ENCODE data around the gene SRD5A1.
"Not testable (repeated sequence)": the region's sequence is repeated elsewhere in the genome, so short reads cannot be mapped to it uniquely, and the experiment has no call there.

Gene SRD5A1

DNA sequence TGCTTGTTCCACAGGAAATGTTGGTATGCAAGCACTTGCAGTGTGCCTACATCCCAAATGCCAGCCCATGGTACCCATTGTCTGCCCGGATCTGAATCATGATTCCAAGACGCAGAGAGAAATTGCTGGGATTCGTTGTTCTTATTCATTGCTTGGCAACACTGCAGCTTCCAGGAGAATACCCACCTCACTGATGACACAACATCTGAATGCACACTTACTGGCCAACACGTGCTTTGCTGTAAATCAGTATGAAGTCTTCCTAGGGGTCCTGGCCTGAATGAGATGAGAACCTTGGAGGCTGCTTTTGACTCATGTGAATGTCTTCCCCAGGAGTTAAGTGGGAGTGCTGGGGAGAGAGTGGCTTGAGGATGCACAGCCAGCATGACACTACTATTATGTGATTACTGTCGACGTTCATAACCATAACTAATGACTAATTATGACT, 11.6 kb downstream of the SRD5A1 start:
- DNase-seq (ENCODE audit: low read depth), result no peak

DNA sequence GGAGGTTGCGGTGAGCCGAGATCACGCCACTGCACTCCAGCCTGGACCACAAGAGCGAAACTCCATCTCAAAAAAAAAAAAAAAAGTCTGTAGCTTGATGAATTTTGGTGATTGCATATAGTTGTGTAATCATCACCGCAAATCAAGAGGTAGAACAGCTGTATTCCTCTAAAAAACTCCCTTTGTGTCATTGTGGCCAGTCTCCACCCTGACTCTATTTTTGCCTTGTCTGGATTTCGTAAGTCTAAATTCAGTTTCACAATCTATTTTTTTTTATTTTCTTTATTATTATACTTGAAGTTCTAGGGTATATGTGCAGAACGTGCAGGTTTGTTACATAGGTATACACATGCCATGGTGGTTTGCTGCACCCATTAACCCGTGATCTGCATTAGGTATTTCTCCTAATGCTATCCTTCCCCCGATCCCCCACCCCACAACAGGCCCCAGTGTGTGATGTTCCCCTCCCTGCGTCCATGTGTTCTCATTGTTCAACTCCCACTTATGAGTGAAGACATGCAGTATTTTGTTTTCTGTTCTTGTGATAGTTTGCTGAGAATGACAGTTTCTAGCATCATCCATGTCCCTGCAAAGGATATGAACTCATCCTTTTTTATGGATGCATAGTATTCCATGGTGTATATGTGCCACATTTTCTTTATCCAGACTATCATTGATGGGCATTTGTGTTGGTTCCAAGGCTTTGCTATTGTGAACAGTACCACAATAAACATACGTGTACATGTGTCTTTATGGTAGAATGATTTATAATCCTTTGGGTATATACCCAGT, 12.5 kb downstream of the SRD5A1 start:
- not testable (repeated sequence) for DNase-seq (ENCODE audit: low read depth)

DNA sequence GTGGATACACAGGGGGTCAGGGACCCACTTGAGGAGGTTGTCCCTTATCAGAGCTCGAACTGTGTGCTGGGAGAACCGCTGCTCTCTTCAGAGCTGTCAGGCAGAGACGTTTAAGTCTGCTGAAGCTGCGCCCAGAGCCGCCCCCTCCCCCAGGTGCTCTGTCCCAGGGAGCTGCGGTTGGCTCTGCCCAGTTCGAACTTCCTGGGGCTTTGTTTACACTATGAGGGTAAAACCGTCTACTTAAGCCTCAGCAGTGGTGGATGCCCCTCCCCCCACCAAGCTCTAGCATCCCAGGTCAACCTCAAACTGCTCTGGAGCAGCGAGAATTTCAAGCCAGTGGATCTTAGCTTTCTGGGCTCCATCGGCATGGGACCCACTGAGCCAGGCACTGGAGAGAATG, 15.9 kb downstream of the SRD5A1 start:
- no peak for DNase-seq (ENCODE audit: low read depth)

DNA sequence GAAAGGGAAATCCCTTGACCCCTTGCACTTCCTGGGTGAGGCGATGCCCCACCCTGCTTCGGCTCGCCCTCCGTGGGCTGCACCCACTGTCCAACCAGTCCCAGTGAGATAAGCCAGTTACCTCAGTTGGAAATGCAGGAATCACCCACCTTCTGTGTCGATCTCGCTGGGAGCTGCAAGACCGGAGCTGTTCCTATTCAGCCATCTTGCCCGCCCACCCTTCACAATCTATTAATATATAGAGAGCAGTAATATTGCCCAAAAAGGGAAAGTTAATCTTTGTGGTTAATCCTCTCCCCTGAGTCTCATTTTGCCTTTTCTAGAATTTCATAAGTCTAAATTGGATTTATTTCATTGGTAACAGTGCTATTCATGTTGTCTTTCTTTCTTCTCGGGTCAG, 16.4 kb downstream of the SRD5A1 start:
- DNase-seq (ENCODE audit: low read depth), result no peak

DNA sequence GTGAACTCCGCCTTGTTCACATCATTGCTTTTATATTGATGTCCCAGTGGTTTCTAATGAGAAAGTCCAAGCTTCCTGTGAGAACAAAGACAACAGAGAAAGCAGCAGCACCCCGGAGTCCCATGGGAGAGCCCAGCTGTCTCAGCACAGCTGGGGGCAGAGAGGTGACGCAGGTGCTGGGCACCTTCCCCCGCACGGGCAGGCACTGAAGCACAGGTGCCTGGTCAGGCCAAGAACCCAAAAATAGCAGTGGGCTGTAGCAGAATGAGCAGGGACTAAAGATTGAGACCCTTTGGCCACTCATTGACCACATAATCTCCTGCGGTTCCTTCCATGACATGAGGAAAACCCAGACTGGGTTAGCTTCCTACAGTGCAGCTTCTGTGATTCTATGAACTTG, 18.8 kb downstream of the SRD5A1 start:
- no peak for DNase-seq (ENCODE audit: low read depth)

DNA sequence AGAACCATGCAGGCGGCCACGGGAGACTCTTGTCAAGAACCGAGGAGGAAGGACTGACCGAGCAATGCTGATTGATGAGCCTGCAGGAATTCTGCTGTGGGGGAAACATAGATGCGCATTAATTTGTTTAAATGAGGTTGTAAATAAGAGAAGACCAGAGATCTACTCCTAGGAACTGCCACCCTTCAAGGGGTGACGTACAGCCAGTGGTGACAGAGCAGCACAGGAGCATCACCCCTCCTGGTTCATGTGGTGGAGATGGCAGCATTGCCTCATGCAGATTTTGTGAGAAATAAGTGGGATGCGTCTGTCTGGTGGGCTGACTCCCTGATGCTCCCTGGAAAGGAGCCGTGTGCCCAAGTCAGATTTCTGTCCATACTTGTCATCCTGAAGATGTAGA, 22.2 kb downstream of the SRD5A1 start:
- DNase-seq (ENCODE audit: low read depth), result no peak

DNA sequence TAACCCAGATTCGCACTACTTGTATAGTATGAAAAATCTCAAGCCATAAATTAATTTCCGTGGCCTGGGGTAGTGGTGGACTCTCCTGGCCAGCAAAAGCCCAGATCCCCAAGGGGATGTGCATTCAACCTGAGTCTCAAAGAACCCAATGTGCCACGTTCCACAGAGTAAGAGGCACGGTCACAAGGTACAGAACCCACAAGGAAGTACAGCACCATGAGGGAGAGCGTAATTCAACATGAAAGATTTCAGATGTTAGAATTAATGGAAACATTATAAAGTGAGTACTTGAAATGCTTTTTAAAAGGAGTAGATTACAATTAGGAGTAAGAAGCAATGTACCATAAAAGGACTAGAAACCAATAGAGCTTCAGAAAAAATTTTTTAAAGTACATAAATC, 23.4 kb downstream of the SRD5A1 start:
- no peak for DNase-seq (ENCODE audit: low read depth)

DNA sequence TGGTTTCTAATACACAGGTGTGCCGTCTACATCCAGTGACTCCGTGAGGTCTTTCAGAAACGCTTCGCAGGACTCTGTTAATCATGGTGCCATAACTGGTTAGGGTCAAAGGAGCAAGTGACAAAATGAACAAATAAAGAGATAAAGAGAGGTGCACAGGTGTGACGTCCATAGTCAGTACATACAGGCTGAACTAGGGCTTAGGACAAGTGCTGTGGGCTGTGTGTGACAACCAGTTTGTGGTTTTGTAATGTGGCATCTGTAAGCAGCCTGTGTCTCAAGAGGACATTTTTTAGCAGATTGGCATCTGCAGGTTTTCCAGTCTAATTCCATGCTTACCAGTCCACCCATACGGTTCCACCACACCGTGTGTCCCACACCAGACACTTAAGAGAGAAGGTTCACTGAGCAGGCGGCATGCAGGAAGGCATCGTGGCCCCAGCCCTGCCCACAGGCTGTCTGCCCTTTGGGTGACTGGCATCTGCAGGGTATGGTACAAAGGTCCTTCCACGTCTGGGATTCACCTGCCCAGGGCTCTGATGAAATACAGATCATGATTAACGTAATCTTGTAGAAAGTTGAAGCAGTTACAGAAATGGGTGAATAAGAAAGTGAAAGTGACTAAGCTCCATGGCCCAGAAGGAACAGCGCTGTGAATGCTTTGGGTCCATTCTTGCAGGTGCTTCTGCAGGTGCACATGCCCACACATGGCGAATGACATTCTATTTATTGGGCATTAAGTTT, 26.9 kb downstream of the SRD5A1 start:
- DNase-seq (ENCODE audit: low read depth), result no peak

DNA sequence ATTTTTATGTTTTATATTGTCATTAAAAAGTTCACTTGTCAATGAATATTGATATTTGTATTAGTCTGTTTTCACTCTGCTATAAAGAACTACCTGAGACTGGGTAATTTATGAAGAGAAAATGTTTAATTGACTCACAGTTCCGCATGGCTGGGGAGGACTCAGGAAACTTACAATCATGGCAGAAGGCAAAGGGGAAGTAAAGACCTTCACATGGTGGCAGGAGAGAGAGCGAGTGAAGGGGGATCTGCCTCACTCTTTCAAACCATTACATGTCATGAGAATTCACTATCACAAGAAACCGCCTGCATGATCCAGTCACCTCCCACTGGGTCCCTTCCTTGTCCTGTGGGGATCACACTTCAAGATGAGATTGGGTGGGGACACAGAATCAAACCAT, 27.4 kb downstream of the SRD5A1 start:
- DNase-seq (ENCODE audit: low read depth), result no peak

DNA sequence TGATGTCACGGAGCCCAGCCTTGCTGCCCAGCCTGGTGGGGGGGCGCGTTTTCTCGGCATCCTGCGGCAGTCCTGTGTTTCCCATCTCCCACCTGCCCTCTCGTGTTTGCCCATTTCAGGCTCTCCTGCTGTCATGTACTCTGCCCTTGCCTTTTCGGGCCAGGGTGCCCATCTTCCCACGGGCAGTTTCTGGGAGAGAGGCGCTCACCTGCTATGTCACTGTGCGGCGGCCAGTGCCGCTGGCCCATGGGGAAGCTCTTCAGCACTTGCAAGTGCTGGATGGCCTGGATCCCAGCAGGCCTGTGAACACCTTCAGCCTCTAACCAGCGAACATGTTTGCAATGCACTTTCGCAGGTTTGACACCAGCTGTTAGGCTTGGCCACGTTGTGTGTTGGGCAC, 33.5 kb downstream of the SRD5A1 start:
- DNase-seq (ENCODE audit: low read depth), result no peak

DNA sequence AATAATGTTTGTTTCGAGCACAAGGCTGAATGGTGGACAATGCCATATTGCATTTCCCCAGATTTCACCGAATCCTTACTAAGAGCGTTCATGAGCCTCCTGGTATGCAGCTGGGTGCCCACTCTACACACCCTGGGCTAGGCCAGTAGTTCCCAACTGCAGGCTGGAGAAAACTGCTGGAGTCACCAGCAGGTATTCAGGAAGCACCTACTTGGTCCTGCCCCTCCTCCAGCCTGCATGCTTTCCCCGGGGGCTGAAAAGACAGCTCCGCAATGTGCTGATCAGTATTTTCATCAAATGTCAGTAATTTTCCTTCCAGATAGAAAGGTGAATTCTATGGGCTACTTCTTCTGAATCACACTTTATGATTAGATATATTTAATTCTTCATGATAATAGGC, 34.4 kb downstream of the SRD5A1 start:
- DNase-seq (ENCODE audit: low read depth), result no peak

DNA sequence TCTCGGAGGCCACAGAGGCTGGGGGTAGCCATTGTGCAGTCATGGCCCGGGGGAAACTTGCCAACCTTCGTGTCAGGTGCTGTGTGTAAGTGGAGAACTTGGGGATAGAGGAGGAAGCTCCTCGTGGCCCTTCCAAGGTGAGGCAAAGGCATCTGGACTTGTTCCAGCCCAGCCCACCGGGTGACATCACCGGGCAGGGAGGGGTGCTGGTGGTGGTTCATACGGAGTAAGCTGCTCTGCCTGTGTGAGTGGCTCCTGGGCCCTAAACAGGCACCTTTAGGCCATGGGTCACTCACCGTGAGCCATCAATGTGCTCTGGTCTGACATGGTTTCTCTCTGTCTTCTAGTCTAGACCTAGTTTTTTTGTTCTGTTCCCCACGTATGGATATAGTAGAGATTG, 35.5 kb downstream of the SRD5A1 start:
- not testable (repeated sequence) for DNase-seq (ENCODE audit: low read depth)

DNA sequence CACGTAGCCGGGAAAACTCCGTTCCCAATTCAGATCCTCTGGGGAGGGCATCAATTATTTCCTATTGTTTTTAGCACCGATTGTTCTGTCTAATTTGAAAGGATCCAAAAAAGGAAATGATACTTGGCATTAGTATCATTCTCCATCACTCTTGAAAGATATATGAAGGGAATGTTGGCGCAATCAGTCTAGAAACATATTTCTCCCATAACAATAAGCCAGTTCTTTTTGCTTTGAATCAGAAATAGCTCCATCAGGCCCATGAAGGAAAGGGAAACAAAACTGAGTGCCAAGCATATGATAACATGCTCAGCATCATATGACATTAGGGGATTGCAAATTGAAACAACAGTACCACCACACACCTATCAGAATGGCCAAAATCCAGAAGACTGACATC, 39.8 kb downstream of the SRD5A1 start:
- no peak for DNase-seq (ENCODE audit: low read depth)

DNA sequence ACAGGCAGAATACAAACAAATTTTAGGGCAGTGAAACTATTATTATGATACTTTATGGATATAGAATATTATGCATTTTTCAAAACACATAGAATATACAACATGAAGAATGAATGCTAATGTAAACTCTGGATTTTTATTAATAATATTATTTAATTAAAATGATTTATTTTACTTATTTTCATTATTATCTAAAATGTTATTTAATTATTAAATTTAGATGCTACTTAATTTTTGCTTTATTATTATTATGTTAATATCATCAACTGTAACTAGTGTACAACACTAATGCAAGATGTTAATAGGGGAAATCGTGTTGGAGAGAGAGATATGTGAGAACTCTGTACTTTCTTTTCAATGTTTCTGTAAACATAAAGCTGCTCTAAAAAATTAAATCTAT, 40.7 kb downstream of the SRD5A1 start:
- no peak for DNase-seq (ENCODE audit: low read depth)

DNA sequence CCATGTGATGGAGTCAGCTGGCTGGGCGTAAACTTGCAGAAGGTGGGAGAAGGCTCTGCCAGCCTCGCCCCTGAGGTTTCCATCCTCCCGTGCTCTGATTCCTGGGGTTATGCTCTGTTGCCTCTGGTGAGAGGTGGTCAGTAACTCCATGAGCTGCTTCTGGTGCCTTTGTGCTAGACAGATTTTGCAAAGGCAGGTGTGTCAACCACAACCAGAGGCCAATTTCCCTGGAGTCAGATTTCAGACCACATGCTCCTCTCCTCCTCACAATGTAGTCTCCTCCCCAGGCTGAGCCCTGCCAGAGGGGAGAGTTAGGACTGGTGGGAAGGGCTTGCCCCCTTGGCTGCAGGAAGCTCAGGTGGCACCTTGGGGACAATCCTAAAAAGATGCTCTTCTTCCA, 41.2 kb downstream of the SRD5A1 start:
- DNase-seq (ENCODE audit: low read depth), result no peak

DNA sequence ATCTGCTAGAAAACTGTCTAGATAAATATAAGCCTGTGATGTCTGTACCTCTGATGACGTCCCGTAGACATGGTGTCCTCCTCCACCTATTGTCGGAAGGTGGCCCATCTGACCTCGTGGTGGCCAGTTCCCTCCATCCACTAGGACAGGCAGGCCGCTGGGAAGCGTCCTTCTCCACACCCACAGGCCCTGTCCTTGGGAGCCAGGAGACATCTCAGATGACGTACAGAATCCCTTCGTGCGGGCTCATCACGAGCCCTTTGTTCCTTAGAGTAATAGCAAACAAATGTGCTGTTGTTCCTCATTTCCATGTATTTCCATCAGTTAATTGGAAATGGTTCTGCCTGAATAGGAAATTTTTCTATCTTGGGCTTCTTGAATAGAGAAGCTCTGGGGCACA, 41.6 kb downstream of the SRD5A1 start:
- no peak for DNase-seq (ENCODE audit: low read depth)

DNA sequence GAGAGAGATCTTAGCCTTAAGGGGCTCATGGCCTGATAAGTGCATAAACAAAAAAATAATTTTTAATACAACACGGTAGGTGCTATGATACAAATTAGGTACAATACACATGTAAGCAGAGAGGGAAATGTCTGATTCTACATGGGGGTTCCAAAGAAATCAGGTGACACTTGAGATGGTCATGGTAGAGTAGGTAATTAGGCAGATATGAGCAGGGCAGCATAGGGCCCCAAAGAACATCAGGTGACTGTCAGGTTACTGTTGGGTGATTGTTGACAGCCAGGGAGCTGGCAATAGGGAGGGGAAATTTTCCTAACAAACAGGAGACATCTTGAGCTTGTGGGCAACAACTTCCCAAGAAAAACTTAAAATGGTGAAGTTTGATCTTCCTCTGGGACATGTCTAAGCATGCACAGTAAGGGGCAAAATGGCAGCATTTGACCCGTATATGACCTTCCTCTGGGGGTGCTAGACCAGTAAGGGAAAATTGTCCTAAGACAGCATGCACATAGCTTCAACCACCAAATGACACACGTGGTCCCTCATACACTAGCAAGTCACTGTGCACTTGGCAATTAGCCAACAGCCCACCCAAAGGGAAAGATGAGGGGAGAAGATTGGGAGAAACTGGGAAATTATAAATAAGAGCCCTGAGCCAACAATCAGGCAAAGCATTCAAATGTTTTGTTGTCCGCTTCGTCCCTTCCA, 42.7 kb downstream of the SRD5A1 start:
- no peak for DNase-seq (ENCODE audit: low read depth)

DNA sequence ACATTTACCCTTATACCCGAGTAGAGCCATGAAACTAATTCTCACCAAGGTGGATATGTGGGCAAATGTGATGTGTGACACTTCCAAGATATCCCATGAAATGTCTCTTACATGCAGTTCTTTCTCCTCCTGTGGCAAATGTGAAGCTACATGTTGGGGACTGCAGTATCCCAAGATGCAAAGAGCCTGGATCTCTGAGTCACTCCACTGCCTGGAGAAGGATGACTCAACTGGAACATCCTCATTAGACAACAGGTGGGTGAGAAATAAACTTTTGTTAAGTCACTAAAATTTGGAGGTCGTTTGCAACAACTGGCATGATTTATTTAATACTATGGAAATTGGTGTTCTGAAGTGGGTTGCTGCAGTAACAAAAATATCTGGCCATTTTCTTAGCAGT, 43.5 kb downstream of the SRD5A1 start:
- DNase-seq (ENCODE audit: low read depth), result no peak

DNA sequence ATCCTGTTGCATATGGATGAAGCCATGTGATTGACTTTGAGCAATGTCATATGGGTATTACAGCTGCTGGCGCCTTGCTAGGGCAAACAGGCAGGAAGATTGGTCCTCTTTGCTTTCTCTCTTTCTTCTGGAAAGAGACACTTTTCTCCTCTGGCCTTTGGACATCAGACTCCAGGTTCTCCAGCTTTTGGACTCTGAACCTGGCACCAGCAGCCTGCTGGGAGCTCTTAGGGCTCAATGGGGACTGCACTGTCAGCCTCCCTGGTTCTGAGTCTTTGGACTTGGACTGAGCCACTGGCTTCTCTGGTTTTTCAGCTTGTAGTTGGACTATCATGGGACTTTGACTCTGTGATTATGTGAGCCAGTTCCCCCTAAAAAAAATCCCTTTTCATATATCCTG, 45.1 kb downstream of the SRD5A1 start:
- DNase-seq (ENCODE audit: low read depth), result no peak

DNA sequence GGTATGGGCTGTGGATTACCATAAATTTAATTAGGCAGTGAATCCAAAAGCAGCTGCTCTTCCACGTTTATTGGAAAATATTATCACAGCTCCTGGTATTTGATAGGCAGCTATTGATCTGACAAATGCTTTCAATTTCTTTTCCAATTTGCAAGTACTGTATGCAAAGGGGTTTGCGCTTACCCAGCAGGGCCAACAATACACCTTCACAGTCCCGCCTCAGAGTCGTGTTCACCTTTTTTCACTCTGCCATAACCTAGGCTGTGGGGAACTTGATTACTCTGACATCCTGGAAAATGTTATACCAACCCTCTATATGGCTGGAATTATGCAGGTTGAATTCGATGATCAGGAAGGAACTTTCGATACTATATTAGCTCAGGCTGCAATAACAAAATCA, 47.7 kb downstream of the SRD5A1 start:
- DNase-seq (ENCODE audit: low read depth), result no peak

DNA sequence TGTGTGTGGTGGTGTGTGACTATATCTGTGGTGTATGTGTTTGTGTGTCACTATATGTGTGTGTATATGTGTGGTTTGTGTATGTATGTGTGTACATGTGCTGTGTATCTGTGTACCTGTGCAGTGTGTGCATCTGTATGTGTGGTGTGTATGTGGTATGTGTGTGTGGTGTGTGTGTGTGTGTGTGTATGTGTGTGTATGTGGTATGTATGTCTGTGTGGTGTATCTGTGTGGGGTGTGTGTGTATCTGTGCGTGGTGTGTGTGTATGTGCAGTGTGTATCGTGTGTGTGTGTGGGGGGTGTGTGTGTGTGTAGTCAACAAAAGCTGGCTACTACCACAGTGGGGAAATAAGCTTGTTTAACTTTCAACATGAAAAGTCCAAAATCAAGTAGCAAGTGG, 48.4 kb downstream of the SRD5A1 start:
- no peak for DNase-seq (ENCODE audit: low read depth)

DNA sequence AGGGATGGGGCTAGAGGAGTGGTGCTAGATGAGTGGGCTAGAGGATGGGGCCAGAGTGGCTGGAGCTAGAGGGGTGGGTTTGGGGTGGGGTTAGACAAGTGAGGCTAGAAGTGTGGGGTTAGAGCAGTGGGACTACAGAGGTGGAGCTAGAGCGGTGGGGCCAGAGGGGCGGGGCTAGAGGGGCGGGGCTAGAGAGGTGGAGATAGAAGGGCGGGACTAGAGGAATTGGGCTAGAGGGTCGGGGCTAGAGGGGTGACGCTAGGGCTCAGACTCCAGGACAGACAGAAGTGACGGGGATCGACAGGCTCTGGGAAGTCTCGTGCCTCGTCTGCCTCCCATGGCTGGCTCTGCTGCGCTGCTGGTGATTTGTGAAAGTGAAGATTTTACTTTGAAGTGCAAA, 49.0 kb downstream of the SRD5A1 start:
- no peak for DNase-seq (ENCODE audit: low read depth)

DNA sequence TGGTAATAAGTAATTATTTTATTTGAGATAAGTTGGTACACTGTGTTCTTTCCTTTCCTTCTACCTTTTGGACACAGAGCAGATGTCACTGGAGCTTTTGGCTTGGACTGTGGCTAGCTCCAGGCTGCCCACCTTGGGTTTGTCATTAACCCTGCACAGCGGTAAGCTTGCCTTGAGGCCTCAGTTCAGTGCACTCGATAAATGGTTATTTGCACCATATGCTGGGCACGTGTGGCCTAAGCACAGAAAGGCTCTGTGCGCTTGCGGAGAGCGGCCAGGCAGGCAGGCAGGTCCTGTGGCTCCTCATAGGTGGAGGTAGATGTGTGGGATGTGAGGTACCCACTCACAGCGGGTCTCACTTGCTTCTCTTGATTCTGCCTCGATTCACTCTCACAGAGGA, 50.0 kb downstream of the SRD5A1 start:
- DNase-seq (ENCODE audit: low read depth), result no peak
